HUDEP-2 (cell line): ENCODE measurements around the gene MYB.

Experiments used
- DNase-seq, 76 experiments: peaks; one replicate each; lab custom pipeline; 2025; ENCODE audit not compliant: unreplicated experiment in 76 of 76; lab: John Stamatoyannopoulos, UW

MYB gene

DNA sequence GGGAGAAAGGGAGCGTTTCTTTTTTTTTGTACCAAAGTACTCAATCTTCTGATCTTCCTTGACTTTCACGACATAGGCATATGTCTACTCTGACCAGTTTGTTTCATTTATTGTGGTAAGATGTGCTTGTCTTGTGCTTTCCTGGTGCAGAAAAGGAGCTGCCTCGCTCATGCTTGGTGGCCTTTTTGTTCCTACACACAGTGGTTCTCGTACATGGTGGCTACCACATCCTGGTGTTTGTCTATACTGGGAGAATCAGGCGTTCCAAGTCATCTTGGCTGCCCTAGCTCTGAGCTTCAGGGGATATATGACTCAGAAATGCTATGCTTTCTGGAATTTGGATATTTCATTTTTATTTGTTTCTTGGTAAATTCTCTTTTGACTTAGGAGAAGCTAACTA is 31.8 kb downstream of the MYB start:
- DNase-seq, result no peak

- DNase-seq, result no peak
Measured at GRCh38 chr6:135213616-135214015, 32.5 kb downstream of the MYB start.

DNA sequence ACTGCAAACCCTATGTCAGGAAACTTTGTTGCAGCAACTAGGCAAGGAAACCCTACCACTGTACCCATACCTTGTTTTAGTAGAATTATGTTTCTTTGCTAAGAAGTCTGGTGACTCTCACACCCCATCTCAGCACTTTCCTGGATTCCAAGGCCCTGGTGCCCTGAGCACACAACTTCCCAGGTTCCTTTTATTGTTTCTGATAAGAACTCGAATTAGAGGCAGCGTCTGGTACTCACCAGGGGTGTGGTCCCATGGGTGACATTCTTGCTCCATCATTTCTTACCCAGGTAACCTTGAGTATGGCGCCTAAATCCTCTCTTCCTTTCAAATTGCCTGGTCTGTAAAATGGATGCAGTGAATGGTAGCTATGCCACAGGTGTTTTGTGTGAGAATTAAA is 34.1 kb downstream of the MYB start:
- DNase-seq, result no peak

DNA sequence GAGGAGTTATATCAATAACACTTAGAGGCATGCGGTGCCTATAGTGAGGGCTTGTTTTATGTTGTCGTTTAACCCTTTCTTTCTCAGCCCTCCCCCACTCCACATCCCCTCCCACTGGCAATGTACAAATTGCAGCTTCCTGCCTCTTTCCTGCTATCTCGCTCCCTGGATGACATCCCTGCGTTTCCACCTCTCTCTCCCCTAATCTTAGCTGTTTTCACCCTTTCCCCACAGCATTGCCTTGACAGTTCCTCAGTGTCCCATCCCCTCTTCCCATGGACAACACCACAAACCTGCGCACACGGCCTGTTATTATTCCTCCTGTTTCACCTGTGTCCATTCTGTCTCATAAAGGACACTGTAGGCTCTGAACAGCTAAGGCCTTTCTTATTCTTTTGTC is 34.5 kb downstream of the MYB start:
- DNase-seq, result no peak

DNA sequence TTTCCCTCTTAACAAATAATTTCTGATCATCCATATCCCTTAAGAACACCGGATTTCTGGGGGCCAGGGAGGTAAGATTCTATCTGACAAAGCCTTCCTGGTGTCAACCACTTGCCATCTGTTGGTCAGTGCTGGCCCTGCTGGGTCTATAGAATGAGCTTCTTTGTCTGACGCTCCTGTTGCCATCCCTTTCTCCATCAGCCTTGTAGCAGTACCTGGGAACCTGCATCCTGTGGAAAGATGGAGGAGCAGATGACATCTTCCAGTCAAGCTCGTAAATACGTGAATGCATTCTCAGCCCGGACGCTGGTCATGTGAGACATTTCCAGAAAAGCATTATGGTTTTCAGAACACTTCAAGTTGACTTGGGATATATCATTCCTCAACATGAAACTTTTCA is 36.6 kb downstream of the MYB start:
- DNase-seq, result no peak

GRCh38 chr6:135219346-135219745 is 38.2 kb downstream of the MYB start:
- DNase-seq, result no peak

GRCh38 chr6:135221042-135221441 is 39.9 kb downstream of the MYB start:
- no peak for DNase-seq

DNA sequence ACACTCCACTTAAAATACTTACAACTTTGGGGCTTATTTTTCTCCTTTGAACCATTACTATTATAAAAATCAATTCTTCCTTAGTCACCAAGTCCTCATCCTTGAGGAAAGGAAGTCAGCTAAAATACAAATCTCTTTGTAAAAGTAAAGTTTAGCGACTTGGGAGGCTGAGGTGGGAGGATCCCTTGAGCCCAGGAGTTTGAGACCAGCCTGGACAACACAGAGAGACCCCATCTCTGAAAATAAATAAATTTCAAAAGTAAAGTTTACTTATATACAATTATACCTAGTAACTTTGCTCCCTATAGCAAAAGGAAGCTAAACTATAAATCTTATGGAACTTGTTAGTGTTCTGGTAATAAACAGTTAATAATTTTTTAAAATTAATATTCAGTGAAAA is 40.4 kb downstream of the MYB start:
- DNase-seq, result no peak

DNA sequence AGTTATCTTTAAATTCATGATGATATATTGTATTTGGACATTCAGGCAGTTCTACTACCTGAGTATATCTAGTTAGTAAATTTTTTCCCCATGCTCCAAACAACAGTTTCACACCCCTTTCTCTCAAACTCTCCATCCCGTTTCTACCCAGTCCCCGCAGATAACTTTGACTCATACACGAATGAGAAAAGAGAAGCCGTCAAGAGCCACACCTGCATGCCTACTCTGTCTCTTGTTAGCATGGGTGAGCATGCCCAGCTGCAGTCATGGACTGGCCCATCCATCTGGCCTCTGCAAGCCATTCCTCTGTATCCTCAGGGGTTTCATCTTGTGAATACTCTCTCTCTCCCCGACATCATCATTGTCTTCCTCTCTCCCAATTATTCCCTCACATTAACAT is 41.5 kb downstream of the MYB start:
- DNase-seq, result no peak

DNA sequence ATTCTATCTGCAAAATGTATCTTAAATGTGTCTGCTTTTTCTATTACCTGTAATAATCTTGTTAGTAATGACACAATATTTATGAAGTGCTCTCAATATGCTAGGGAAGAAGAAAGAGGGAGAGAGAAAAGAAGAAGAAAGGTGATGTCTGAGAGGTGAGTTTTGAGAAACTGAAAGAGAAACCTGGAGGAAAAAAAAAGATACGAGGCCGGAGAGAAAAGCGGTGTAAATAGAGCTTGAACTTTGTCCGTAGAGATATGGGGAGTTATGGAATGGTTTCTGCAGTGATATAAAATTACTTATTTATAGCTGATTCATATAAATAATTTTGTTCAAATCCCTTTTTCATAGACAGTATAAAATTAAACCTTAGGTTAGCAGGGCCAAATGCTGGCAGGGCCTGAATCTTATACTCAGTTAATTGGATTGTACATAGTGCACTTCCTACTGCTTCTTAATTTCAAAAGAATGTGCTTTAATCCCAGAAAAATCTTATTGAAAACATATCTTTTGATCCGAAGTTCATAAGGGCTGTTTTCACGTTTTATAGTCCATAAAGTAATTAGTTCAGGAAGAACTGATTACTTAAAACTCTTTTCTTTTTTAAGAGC is 43.0 kb downstream of the MYB start:
- DNase-seq, result no peak

- DNase-seq, result no peak
Measured at GRCh38 chr6:135225911-135226310, 44.8 kb downstream of the MYB start.

DNA sequence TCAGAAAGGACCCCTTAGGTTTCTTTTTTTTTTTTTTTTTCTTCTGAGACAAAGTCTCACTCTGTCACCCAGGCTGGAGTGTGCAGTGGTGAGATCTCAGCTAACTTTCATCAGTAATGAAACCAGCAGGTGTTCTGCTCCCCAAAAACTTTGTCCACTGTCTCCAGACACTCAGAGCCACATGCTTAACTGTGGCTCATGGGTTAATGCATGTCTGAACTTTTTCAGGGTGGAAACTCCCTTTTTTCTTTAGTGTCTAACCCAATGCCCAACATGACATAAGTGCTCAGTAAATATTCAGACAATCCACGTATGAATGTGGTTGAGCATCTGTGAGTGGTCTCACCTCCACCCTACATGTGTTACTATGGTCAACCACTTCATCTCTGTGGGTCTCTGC is 45.4 kb downstream of the MYB start:
- DNase-seq, result no peak

DNA sequence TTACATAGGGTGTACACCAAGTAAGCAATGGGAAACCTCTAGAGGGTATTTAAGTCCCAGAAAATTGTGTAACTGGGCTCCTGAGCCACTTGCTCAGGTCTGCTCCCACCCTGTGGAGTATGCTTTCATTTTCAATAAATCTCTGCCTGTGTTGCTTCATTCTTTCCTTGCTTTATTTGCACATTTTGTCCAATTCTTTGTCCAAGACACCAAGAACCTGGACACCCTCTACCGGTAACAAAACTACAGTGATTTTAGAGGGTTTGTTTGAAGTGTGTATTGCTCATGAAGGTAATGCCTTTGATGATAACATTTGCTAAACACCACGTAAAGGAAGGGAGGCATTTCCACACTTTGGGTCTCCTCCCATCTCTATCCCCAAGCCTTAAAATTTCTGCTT is 46.2 kb downstream of the MYB start:
- no peak for DNase-seq

DNA sequence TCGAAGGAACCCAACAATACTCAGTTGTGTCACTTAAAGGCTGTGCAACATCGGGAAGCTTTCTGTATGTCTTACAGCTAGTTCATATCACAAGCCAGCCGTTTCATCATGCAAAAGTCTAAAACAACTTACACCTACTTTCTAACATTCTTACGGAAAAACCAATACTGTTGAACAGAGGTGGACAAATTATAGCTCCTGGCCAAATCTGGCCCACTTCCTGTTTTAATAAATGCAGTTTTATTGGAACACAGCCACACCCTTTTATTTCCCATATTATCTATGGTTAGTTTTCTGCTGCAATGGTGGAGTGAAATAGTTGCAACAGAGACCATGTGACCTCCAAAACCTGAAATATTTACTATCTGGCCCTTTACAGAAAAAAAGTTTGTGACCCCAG is 46.6 kb downstream of the MYB start:
- no peak for DNase-seq

- DNase-seq, result no peak
Measured at GRCh38 chr6:135228486-135228885, 47.4 kb downstream of the MYB start.

GRCh38 chr6:135229996-135230395 is 48.9 kb downstream of the MYB start:
- no peak for DNase-seq

GRCh38 chr6:135230711-135231468 is 49.8 kb downstream of the MYB start:
- peak in 5 of 76 experiments; percentile 8 to 44 (median 31) for DNase-seq

DNA sequence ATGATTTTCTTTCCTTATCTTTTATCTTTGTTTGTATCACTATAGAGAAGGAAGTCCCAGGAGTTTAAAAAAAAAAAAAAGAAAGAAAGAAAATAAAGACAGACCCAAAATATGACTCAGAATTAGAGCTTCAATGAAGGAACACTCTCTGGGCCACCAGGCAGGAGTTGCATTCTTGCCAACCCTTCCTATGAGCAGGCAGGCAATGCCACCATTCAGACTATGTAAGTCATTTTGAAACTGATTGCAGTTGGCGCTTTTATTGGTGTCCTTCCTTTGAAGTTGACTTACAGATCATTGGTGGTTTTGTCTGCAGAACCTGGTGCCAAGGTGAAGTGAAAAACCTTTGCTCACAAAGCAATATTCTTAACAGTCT is 50.3 kb downstream of the MYB start:
- peak in 3 of 76 experiments; percentile 19 to 44 (median 42) for DNase-seq

DNA sequence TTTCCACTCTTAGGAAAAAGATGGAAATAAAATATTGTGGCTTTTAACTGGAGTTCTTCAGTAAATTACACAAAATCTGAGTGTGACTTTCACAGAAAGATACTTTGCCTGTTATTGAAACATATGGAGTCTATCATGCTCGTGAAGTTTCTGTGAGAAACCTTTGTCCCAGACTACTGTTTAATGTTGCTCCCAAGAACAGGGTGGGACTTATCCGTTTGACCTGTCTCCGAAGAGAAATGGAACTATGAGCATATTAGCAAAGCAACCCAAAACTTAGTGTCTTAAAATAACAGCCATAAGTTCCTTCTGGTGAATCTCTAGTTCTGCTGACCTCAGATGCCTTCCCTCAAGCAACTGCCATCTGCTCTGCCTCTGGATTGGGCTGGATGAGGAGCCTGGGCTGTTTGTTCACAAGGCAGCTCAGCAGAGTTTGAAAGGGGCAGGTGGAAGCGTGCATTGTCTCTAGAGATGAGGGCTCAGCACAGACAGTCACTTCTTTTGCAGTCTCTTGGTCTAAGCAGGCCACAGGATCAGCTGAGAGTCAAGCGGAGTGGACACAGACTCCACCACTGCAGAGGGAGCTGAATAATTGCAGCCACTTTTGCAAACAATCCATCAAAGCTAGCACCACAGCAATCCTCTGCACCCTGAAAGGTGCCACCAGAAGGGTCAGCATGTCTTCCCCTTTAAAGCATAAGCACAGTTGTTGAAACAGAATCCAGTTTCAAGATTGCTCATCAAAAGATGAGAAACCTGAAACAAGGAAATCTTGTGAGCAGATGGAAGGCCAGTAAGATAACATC is 52.8 kb downstream of the MYB start:
- DNase-seq, result no peak

DNA sequence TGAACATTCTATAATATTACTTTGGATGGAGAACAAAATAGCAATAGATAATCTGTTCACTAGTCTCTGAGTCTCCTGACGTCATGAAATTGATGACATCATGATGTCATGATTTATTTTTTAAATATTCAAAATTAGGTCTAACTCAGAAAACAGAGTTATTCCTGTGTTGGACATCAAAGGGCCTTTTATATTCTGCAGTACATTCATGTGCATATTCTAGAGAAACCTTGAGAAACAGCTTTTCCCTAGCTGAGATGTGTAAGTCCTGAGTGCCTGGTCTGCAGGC is 53.3 kb downstream of the MYB start:
- no peak for DNase-seq

DNA sequence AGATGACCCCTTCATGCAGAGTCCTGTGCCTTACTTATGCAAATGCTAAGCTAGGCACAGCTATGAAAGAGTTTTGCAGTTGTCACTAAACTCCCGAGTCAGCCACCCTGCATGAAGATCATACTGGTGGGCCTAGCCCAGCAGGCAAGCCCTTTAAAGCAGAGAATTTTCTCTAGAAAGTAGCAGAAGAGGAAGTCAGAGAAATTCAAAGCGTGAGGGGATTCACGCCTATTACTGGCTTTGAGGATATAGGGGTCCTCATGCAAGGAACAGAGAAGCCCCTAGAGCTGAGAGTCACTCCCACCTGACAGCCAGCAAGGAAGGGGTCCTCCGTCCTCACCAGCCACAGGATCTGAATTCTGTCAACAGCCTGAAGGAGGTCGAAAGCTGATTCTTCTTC is 54.6 kb downstream of the MYB start:
- no peak for DNase-seq

- DNase-seq, result no peak
Measured at GRCh38 chr6:135236319-135236718, 55.2 kb downstream of the MYB start.
